Measurements from ENCODE around the gene RBL2. TPM values are rescaled to one million over a fixed set of nuclear protein-coding genes. Genes with fewer than 3 reads are reported as not detected.

Gene RBL2
- total and polyA plus RNA-seq, 5 donors: 26.2 to 47.4 (median 44.5) TPM

GRCh38 chr16:53449816-53450517 lies 15.7 kb downstream of the RBL2 start:
- ATAC-seq (no peak), DNase-seq (no peak)
- Histone ChIP-seq H3K4me3 (ENCODE audit: low read length) (no peak overlapping the region), H3K9me3 (ENCODE audit: control insufficient read depth, low read length) (no peaks in the 10 kb centered on the region), H3K27ac (ENCODE audit: low read length) (no peak overlapping the region), H3K4me1 (ENCODE audit: control insufficient read depth, insufficient read depth, low read length) (no peaks in the 10 kb centered on the region), H3K27me3 (ENCODE audit: control insufficient read depth, insufficient read depth) (no peaks in the 10 kb centered on the region)
- 93% methylated on average over 4 of the region's 4 CpGs for WGBS
- intact Hi-C loops (cut with DNase I): no loop called here

GRCh38 chr16:53453928-53454327 lies 19.7 kb downstream of the RBL2 start:
- H3K27ac ChIP-seq (ENCODE audit: low read length): no peak overlapping the region
- H3K9me3 ChIP-seq (ENCODE audit: control insufficient read depth, low read length): no peaks in the 10 kb centered on the region
- DNase-seq (no peak), ATAC-seq (no peak)
- no peak overlapping the region for H3K4me3 ChIP-seq (ENCODE audit: low read length)
- H3K27me3 ChIP-seq (ENCODE audit: control insufficient read depth, insufficient read depth): no peaks in the 10 kb centered on the region
- WGBS: 95% methylated on average over 5 of the region's 5 CpGs
- intact Hi-C loops (cut with DNase I): no loop called here
- no peaks in the 10 kb centered on the region for H3K4me1 ChIP-seq (ENCODE audit: control insufficient read depth, insufficient read depth, low read length)

GRCh38 chr16:53456625-53457024 lies 22.4 kb downstream of the RBL2 start:
- DNase-seq (no peak), ATAC-seq (no peak)
- intact Hi-C loops (cut with DNase I): no loop called here
- Histone ChIP-seq H3K4me1 (ENCODE audit: control insufficient read depth, insufficient read depth, low read length) (no peaks in the 10 kb centered on the region), H3K4me3 (ENCODE audit: low read length) (no peak overlapping the region), H3K27ac (ENCODE audit: low read length) (no peak overlapping the region), H3K27me3 (ENCODE audit: control insufficient read depth, insufficient read depth) (no peaks in the 10 kb centered on the region), H3K9me3 (ENCODE audit: control insufficient read depth, low read length) (no peaks in the 10 kb centered on the region)
- WGBS: 86% methylated on average over 2 of the region's 2 CpGs

GRCh38 chr16:53457670-53458069 lies 23.4 kb downstream of the RBL2 start:
- ATAC-seq (peak in 1 of 2 donors; percentile 35), DNase-seq (no peak)
- intact Hi-C loops (cut with DNase I): no loop called here
- H3K4me3 ChIP-seq (ENCODE audit: low read length): no peak overlapping the region
- no peaks in the 10 kb centered on the region for H3K9me3 ChIP-seq (ENCODE audit: control insufficient read depth, low read length)
- H3K27ac ChIP-seq (ENCODE audit: low read length): no peak overlapping the region
- H3K4me1 ChIP-seq (ENCODE audit: control insufficient read depth, insufficient read depth, low read length): no peaks in the 10 kb centered on the region
- WGBS: 90% methylated on average over 2 of the region's 2 CpGs
- no peaks in the 10 kb centered on the region for H3K27me3 ChIP-seq (ENCODE audit: control insufficient read depth, insufficient read depth)

- H3K4me3 ChIP-seq (ENCODE audit: low read length): no peak overlapping the region
- H3K4me1 ChIP-seq (ENCODE audit: control insufficient read depth, insufficient read depth, low read length): no peaks in the 10 kb centered on the region
- intact Hi-C loops (cut with DNase I): no loop called here
- no peaks in the 10 kb centered on the region for H3K9me3 ChIP-seq (ENCODE audit: control insufficient read depth, low read length)
- H3K27me3 ChIP-seq (ENCODE audit: control insufficient read depth, insufficient read depth): no peaks in the 10 kb centered on the region
- ATAC-seq (no peak), DNase-seq (no peak)
- no peak overlapping the region for H3K27ac ChIP-seq (ENCODE audit: low read length)
- 84% methylated on average over 8 of the region's 8 CpGs for WGBS
Observed at GRCh38 chr16:53458635-53459034, 24.4 kb downstream of the RBL2 start.

- H3K9me3 ChIP-seq (ENCODE audit: control insufficient read depth, low read length): no peaks in the 10 kb centered on the region
- intact Hi-C loops (cut with DNase I): no loop called here
- no peak overlapping the region for H3K4me3 ChIP-seq (ENCODE audit: low read length)
- ATAC-seq: peak in 1 of 2 donors; percentile 28
- DNase-seq: no peak
- H3K27me3 ChIP-seq (ENCODE audit: control insufficient read depth, insufficient read depth): no peaks in the 10 kb centered on the region
- H3K27ac ChIP-seq (ENCODE audit: low read length): no peak overlapping the region
- WGBS: 65% methylated on average over 6 of the region's 6 CpGs
- H3K4me1 ChIP-seq (ENCODE audit: control insufficient read depth, insufficient read depth, low read length): no peaks in the 10 kb centered on the region
Observed at GRCh38 chr16:53465606-53466280, 31.5 kb downstream of the RBL2 start.

- intact Hi-C loops (cut with DNase I): no loop called here
- 82% methylated on average over 2 of the region's 2 CpGs for WGBS
- ATAC-seq (no peak), DNase-seq (no peak)
- Histone ChIP-seq H3K27ac (ENCODE audit: low read length) (no peak overlapping the region), H3K9me3 (ENCODE audit: control insufficient read depth, low read length) (no peaks in the 10 kb centered on the region), H3K4me1 (ENCODE audit: control insufficient read depth, insufficient read depth, low read length) (no peaks in the 10 kb centered on the region), H3K4me3 (ENCODE audit: low read length) (no peak overlapping the region), H3K27me3 (ENCODE audit: control insufficient read depth, insufficient read depth) (no peaks in the 10 kb centered on the region)
Observed at GRCh38 chr16:53476867-53477266, 42.6 kb downstream of the RBL2 start.

- no peak for ATAC-seq
- no peak overlapping the region for H3K4me3 ChIP-seq (ENCODE audit: low read length)
- no peaks in the 10 kb centered on the region for H3K9me3 ChIP-seq (ENCODE audit: control insufficient read depth, low read length)
- intact Hi-C loops (cut with DNase I): no loop called here
- H3K27me3 ChIP-seq (ENCODE audit: control insufficient read depth, insufficient read depth): no peaks in the 10 kb centered on the region
- 98% methylated on average over 5 of the region's 5 CpGs for WGBS
- no peaks in the 10 kb centered on the region for H3K4me1 ChIP-seq (ENCODE audit: control insufficient read depth, insufficient read depth, low read length)
- no peak overlapping the region for H3K27ac ChIP-seq (ENCODE audit: low read length)
- DNase-seq: no peak
Observed at GRCh38 chr16:53478965-53479364, 44.7 kb downstream of the RBL2 start.

- DNase-seq (no peak), ATAC-seq (no peak)
- Histone ChIP-seq H3K27me3 (ENCODE audit: control insufficient read depth, insufficient read depth) (no peaks in the 10 kb centered on the region), H3K27ac (ENCODE audit: low read length) (no peak overlapping the region), H3K9me3 (ENCODE audit: control insufficient read depth, low read length) (no peaks in the 10 kb centered on the region), H3K4me1 (ENCODE audit: control insufficient read depth, insufficient read depth, low read length) (no peaks in the 10 kb centered on the region), H3K4me3 (ENCODE audit: low read length) (no peak overlapping the region)
- 100% methylated on average over 1 of the region's 1 CpG for WGBS
- intact Hi-C loops (cut with DNase I): no loop called here
Observed at GRCh38 chr16:53480394-53480793, 46.1 kb downstream of the RBL2 start.

GRCh38 chr16:53482123-53482522 lies 47.9 kb downstream of the RBL2 start:
- WGBS: 92% methylated on average over 2 of the region's 2 CpGs
- peak in 1 of 2 donors; percentile 36 for ATAC-seq

GRCh38 chr16:53484542-53484941 lies 50.3 kb downstream of the RBL2 start:
- 98% methylated on average over 2 of the region's 2 CpGs for WGBS
- Histone ChIP-seq H3K27me3 (ENCODE audit: control insufficient read depth, insufficient read depth) (no peaks in the 10 kb centered on the region), H3K9me3 (ENCODE audit: control insufficient read depth, low read length) (no peaks in the 10 kb centered on the region), H3K27ac (ENCODE audit: low read length) (no peak overlapping the region), H3K4me1 (ENCODE audit: control insufficient read depth, insufficient read depth, low read length) (no peaks in the 10 kb centered on the region), H3K4me3 (ENCODE audit: low read length) (no peak overlapping the region)
- ATAC-seq: no peak
- no peak for DNase-seq
- intact Hi-C loops (cut with DNase I): no loop called here

More at GRCh38 chr16:53482123-53482522, 47.9 kb downstream of the RBL2 start:
- Histone ChIP-seq H3K4me3 (ENCODE audit: low read length) (no peak overlapping the region), H3K4me1 (ENCODE audit: control insufficient read depth, insufficient read depth, low read length) (no peaks in the 10 kb centered on the region), H3K27me3 (ENCODE audit: control insufficient read depth, insufficient read depth) (no peaks in the 10 kb centered on the region), H3K27ac (ENCODE audit: low read length) (no peak overlapping the region), H3K9me3 (ENCODE audit: control insufficient read depth, low read length) (no peaks in the 10 kb centered on the region)
- no peak for DNase-seq
- intact Hi-C loops (cut with DNase I): no loop called here
